Uterus (tissue), 4 donors: ENCODE data around the gene TMA7B. TPM values are rescaled to one million over a fixed set of nuclear protein-coding genes. Genes with fewer than 3 reads are reported as not detected.

Experiments
- DNase-seq, 2 donors: peaks; one replicate each; pipeline ENCODE4 v3.0.0-alpha.2; 2019 to 2020
- H3K27ac ChIP-seq, 2 donors: fragments of 200-600 bp; sonication (generic); 1 replicate in 1 of 2; 2 replicates in 1 of 2; pipeline ENCODE4 v1.5.1; 2016 to 2018
- H3K27me3 ChIP-seq, 2 donors: fragments of 200-600 bp; sonication (generic); one replicate each; pipeline ENCODE4 v1.5.1; 2018 to 2019; ENCODE audit warnings: control low read depth in 1 of 2
- H3K36me3 ChIP-seq, 2 donors: fragments of 200-600 bp; sonication (generic); one replicate each; pipeline ENCODE4 v1.5.1; 2019; ENCODE audit warnings: control low read depth in 1 of 2
- H3K4me1 ChIP-seq, 2 donors: fragments of 200-600 bp; sonication (generic); one replicate each; pipeline ENCODE4 v1.5.1; 2018 to 2019; ENCODE audit warnings: control low read depth in 1 of 2
- H3K4me3 ChIP-seq, 2 donors: fragments of 200-600 bp; sonication (generic); 1 replicate in 1 of 2; 2 replicates in 1 of 2; pipeline ENCODE4 v1.5.1; 2018 to 2019; ENCODE audit warnings: mild to moderate bottlenecking in 1 of 2
- H3K9me3 ChIP-seq, 2 donors: fragments of 200-600 bp; sonication (generic); one replicate each; pipeline ENCODE4 v1.5.1; 2019; ENCODE audit warnings: control low read depth in 1 of 2
- POLR2A ChIP-seq, 2 donors: fragments of 450-650 bp; IDR thresholded peaks; one replicate each; pipeline ENCODE4 v1.6.1; 2016; ENCODE audit warnings: antibody characterized with exemption in 2 of 2, mild to moderate bottlenecking in 1 of 2, moderate library complexity in 1 of 2
- intact Hi-C: fragments of 100-400 bp; cut with DNase I; formaldehyde crosslinking; loops from one replicate; pipeline ENCODE4 v1.15.1; 2023; ENCODE audit warnings: low total_unique reads
- total RNA-seq, 4 donors: library from RNA; depleted of rRNA in 3 of 4; stranded (reverse); fragments of >200 nt in 3 of 4; gene quantifications; one replicate each; pipeline versions ENCODE4 v1.1.0 to v1.2.4, GENCODE V29; 2014 to 2023
- TF ChIP-seq, protein P1 (sequence below), 4 experiments: fragments of 200-600 bp in 2 of 4; fragments of 450-650 bp in 2 of 4; sonication (generic) in 2 of 4; IDR thresholded peaks; one replicate each; pipeline ENCODE4 v1.5.1; 2016 to 2019; ENCODE audit warnings: antibody characterized with exemption in 4 of 4, mild to moderate bottlenecking in 2 of 4, moderate library complexity in 1 of 4
- donor health status: DM: yes; HTN: yes; CAD: no.

The TMA7B gene
- total RNA-seq, 4 donors from 2014 or later: not detected

DNA sequence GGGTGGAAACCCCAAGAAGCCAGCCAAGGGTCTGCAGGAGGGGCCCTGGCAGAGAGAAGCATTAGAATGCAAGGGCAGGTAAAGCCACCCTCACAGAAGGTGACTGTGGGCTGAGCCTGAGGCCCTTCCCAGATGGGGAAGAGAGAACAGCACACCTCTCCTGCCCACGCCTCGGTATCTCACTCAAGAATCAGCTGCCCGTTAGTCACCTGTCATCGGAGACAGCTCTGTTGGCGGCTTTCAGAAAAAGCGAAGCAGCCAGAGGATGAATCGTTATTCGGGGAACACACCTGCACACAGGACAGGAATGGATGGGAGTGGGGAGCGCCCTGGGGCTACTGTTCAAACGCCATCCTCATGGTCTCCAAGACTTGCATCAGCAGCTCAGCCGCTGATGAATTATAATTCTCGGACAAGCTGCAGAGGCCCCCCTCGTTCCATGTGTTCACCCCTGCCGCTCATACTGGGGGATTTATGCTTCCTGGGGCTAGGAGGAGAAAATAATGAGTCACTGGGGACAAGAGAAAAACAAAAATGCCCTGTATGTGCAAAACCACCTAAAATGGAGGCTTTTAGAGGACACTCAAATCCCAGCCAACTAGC, 21.6 kb upstream of the TMA7B start:
- no peaks in the 10 kb centered on the region for H3K36me3 ChIP-seq
- no peaks in the 10 kb centered on the region for H3K4me1 ChIP-seq
- no peak overlapping the region for H3K27ac ChIP-seq
- DNase-seq: no peak
- H3K4me3 ChIP-seq: no peak overlapping the region
- no peak for TF ChIP-seq POLR2A (IDR thresholded peaks at IDR 0.05)
- TF ChIP-seq, protein P1, sequence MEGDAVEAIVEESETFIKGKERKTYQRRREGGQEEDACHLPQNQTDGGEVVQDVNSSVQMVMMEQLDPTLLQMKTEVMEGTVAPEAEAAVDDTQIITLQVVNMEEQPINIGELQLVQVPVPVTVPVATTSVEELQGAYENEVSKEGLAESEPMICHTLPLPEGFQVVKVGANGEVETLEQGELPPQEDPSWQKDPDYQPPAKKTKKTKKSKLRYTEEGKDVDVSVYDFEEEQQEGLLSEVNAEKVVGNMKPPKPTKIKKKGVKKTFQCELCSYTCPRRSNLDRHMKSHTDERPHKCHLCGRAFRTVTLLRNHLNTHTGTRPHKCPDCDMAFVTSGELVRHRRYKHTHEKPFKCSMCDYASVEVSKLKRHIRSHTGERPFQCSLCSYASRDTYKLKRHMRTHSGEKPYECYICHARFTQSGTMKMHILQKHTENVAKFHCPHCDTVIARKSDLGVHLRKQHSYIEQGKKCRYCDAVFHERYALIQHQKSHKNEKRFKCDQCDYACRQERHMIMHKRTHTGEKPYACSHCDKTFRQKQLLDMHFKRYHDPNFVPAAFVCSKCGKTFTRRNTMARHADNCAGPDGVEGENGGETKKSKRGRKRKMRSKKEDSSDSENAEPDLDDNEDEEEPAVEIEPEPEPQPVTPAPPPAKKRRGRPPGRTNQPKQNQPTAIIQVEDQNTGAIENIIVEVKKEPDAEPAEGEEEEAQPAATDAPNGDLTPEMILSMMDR (IDR thresholded peaks at IDR 0.05): no peak
- no peaks in the 10 kb centered on the region for H3K9me3 ChIP-seq
- H3K27me3 ChIP-seq: no peaks in the 10 kb centered on the region
- intact Hi-C loops: no loop called here

DNA sequence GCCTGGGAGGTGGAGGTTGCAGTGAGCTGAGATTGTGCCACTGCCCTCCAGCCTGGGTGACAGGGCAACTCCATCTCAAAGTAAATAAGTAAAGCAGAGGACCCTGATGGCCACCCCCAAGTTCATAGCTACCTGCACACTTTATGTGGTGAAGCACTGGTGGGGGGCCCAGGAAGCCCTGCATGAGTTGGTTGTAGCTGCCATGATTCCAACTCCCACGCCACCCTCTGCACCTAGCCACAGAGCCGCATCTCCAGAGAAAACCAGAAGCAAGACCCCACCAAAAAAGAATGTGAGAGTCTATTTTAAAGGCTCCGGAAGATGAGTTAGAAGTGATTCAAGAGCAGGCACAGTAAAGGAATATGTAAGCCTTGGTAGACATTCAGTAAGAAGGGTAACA, 20.4 kb upstream of the TMA7B start:
- no peak overlapping the region for H3K4me3 ChIP-seq
- no peaks in the 10 kb centered on the region for H3K27me3 ChIP-seq
- intact Hi-C loops: no loop called here
- no peak for DNase-seq
- H3K36me3 ChIP-seq: no peaks in the 10 kb centered on the region
- H3K9me3 ChIP-seq: no peaks in the 10 kb centered on the region
- no peak overlapping the region for H3K27ac ChIP-seq
- no peaks in the 10 kb centered on the region for H3K4me1 ChIP-seq
- TF ChIP-seq, protein P1 (IDR thresholded peaks at IDR 0.05): no peak
- no peak for TF ChIP-seq POLR2A (IDR thresholded peaks at IDR 0.05)

DNA sequence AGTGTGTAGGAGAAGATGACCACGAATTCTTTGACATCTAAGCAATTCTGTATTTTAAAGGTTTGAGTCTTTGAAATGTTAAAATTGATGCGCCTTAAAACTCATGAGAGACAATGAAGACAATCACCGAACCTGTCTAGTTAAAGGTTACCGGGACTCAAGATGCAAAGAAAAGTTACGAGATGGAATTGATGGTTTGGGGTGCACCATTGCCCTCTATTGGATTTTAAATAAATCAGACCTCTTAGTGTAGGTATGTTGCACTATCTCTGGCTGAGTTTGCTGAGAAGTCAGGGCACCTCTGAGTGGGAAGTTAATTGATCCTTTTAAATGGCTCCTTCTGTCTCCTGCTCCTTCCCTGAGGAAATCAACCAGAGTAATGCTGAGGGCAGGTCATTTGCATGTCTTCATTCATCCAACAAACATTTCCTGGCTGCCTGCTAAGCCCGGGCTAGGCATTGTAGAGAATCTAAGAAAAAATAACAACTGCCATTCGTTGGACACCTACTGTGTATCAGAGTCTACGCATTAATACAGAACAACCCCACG, 19.4 kb upstream of the TMA7B start:
- H3K4me1 ChIP-seq: no peaks in the 10 kb centered on the region
- no peaks in the 10 kb centered on the region for H3K9me3 ChIP-seq
- H3K4me3 ChIP-seq: no peak overlapping the region
- intact Hi-C loops: no loop called here
- H3K27me3 ChIP-seq: no peaks in the 10 kb centered on the region
- H3K36me3 ChIP-seq: no peaks in the 10 kb centered on the region
- TF ChIP-seq, protein P1 (IDR thresholded peaks at IDR 0.05): no peak
- TF ChIP-seq POLR2A (IDR thresholded peaks at IDR 0.05): no peak
- DNase-seq: no peak
- H3K27ac ChIP-seq: no peak overlapping the region

DNA sequence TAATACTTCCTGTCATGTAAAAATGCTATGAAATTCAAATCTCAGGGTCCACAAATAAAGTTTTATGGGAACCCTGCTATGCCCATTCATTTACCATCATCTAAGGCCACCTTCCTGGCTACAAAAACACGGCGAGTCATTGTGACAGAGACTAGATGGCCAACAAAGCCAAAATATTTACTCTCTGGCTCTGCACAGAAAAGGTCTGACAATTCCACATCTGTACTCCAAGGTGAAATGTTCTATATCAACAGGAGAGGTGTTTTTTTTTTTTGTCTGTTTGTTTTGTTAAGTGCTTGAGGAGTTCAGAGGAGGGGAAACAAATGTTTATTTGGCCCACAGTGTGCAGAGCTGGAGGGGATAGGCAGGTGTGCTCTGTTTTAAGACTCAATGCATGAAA, 18.6 kb upstream of the TMA7B start:
- no peak for TF ChIP-seq POLR2A (IDR thresholded peaks at IDR 0.05)
- TF ChIP-seq, protein P1 (IDR thresholded peaks at IDR 0.05): no peak
- Histone ChIP-seq H3K4me3 (no peak overlapping the region), H3K9me3 (no peaks in the 10 kb centered on the region), H3K27ac (no peak overlapping the region), H3K36me3 (no peaks in the 10 kb centered on the region), H3K27me3 (no peaks in the 10 kb centered on the region), H3K4me1 (no peaks in the 10 kb centered on the region)
- intact Hi-C loops: no loop called here
- DNase-seq: no peak

DNA sequence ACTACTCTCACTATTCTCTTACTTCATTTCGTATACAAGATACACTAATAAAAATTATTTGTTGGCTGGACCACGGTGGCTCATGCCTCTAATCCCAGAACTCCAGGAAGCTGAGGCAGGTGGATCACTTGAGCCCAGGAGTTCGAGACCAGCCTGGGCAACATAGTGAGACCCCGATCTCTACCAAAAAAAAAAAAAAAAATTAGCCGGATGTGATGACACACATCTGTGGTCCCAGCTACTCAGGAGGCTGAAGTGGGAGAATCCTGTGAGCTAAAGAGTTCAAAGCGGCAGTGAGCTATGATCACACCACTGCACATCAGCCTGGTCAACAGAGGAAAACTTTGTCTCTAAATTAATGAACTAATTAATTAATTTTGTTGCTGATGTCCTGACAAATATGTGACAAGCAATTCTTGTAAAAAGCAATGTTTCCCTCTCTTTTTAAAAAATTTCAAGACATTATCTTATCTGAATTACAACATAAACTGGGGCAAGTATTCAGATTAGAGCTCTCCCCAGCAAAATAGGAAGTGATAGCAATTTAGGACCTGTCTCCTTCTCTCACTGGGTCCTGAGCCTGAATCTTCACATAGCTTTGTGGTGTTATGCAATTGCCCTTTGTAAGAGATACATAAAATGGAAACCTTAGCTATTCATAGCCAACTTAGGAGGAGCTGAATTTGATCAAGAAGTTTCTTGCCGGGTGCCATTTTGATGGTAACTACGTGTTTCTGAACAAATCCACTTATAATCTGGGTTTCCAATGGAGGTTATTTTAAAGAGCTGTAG, 17.6 kb upstream of the TMA7B start:
- no peak for DNase-seq
- no peaks in the 10 kb centered on the region for H3K4me1 ChIP-seq
- intact Hi-C loops: no loop called here
- H3K27me3 ChIP-seq: no peaks in the 10 kb centered on the region
- no peak overlapping the region for H3K4me3 ChIP-seq
- no peaks in the 10 kb centered on the region for H3K36me3 ChIP-seq
- H3K9me3 ChIP-seq: no peaks in the 10 kb centered on the region
- TF ChIP-seq, protein P1 (IDR thresholded peaks at IDR 0.05): no peak
- TF ChIP-seq POLR2A (IDR thresholded peaks at IDR 0.05): no peak
- no peak overlapping the region for H3K27ac ChIP-seq
